Endothelial cell (in vitro differentiated cells): Measurements from ENCODE around the gene PRDX1. TPM values are rescaled to one million over a fixed set of nuclear protein-coding genes. Genes with fewer than 3 reads are reported as not detected.
A peak's percentile ranks its signal among the peaks of the same experiment; 100 is the strongest.

Experiments
- DNase-seq: peaks from one replicate; pipeline ENCODE4 v3.0.0; 2021; ENCODE audit warnings: low spot score
- H3K27ac Mint-ChIP-seq: one replicate; pipeline ENCODE4 v1.8.0; 2021; ENCODE audit warnings: mixed read lengths, inconsistent platforms; ENCODE audit not compliant: unreplicated experiment
- H3K27me3 Mint-ChIP-seq: one replicate; pipeline ENCODE4 v1.8.0; 2021; ENCODE audit warnings: mild to moderate bottlenecking, moderate library complexity, mixed read lengths, inconsistent platforms; ENCODE audit not compliant: unreplicated experiment
- H3K36me3 Mint-ChIP-seq: one replicate; pipeline ENCODE4 v1.8.0; 2021; ENCODE audit warnings: mild to moderate bottlenecking, low read depth, mixed read lengths, inconsistent platforms; ENCODE audit not compliant: unreplicated experiment
- H3K4me1 Mint-ChIP-seq: one replicate; pipeline ENCODE4 v1.8.0; 2021; ENCODE audit warnings: mild to moderate bottlenecking, mixed read lengths, inconsistent platforms; ENCODE audit not compliant: unreplicated experiment
- H3K4me3 Mint-ChIP-seq: one replicate; pipeline ENCODE4 v1.8.0; 2021; ENCODE audit warnings: mild to moderate bottlenecking, mixed read lengths, inconsistent platforms; ENCODE audit not compliant: unreplicated experiment
- H3K9me3 Mint-ChIP-seq: one replicate; pipeline ENCODE4 v1.8.0; 2021; ENCODE audit warnings: mixed read lengths, inconsistent platforms; ENCODE audit not compliant: unreplicated experiment
- total RNA-seq: library from RNA; stranded (reverse); fragmentation: NEBNext Ultra II Directional; extraction: Animal tissue kit (Norgen Biotek cat#: 25700); gene quantifications from one replicate; pipeline ENCODE4 v1.2.1, GENCODE V29; 2021; ENCODE audit not compliant: unreplicated experiment
- TF ChIP-seq, protein P1 (sequence below): fragments of 200-600 bp; sonication (generic); IDR thresholded peaks from one replicate; pipeline ENCODE4 v1.5.0; 2021; ENCODE audit warnings: antibody characterized with exemption; ENCODE audit not compliant: unreplicated experiment

Gene PRDX1
- total RNA-seq, 1 donor from 2014 or later = 325 TPM

DNA sequence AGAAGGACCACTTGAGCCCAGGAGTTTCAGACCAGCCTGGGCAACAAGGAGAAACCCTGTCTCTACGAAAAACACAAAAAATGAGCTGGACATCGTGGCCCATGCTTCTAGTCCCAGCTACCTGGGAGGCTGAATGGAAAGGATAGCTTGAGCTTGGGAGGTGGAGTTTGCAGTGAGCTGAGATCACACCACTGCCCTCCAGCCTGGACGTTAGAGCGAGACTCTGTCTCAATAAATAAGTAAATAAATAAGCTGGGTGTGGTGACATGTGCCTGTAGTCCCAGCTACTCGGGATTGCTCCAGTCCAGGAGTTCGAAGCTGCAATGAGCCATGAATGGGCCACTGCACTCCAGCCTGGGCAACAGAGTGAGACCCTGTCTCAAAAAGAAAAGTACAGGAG is 32.5 kb upstream of the PRDX1 start:
- DNase-seq = no peak
- Mint-ChIP-seq H3K27me3 (no peaks in the 10 kb centered on the region), H3K36me3 (peaks cover 9% of the 10 kb centered on the region), H3K9me3 (no peaks in the 10 kb centered on the region), H3K27ac (no peak overlapping the region), H3K4me3 (no peak overlapping the region), H3K4me1 (peaks cover 19% of the 10 kb centered on the region)
- TF ChIP-seq, protein P1, sequence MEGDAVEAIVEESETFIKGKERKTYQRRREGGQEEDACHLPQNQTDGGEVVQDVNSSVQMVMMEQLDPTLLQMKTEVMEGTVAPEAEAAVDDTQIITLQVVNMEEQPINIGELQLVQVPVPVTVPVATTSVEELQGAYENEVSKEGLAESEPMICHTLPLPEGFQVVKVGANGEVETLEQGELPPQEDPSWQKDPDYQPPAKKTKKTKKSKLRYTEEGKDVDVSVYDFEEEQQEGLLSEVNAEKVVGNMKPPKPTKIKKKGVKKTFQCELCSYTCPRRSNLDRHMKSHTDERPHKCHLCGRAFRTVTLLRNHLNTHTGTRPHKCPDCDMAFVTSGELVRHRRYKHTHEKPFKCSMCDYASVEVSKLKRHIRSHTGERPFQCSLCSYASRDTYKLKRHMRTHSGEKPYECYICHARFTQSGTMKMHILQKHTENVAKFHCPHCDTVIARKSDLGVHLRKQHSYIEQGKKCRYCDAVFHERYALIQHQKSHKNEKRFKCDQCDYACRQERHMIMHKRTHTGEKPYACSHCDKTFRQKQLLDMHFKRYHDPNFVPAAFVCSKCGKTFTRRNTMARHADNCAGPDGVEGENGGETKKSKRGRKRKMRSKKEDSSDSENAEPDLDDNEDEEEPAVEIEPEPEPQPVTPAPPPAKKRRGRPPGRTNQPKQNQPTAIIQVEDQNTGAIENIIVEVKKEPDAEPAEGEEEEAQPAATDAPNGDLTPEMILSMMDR = no peak

DNA sequence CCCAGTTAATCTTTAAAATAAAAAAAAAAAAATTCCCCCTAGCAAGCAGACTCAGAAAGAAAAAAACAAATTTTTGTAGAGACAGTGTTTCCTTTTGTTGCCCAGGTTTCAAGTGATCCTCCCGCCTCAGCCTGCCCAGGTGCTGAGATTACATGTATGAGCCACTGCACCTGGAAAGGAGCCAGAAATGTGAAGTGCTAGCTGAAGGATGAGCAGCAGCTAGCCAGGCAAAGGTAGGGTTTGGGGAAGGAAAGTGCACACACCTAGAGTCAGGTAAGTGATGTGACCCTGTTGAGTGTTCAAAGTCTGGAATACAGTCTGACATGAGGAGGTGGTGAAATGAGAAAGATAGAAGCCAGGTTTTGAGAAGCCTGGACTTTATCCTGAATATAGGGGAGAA is 30.6 kb upstream of the PRDX1 start:
- H3K27me3 Mint-ChIP-seq = no peaks in the 10 kb centered on the region
- no peak for DNase-seq

DNA sequence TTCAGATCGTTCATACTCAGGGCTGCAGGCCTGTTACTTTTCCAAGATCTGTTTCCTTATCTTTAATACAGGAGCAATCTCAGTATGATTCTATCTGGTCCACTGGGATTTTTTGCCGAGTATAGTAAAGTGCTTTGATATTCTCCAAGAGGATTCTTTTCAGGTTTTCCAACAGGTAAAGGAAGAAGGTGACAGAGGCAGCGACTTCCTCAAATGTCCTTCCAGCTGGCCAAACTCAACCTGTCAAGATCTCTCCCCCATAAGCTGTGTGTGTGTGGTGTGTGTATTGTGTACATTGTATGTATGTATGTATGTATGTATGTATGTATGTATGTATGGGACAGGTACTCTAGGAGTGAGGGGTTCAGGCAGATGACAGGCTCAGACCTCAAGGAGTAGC is 30.0 kb upstream of the PRDX1 start:
- no peak for DNase-seq
- H3K27ac Mint-ChIP-seq = no peak overlapping the region
- H3K9me3 Mint-ChIP-seq = no peaks in the 10 kb centered on the region
- peak overlapping the region; percentile 98 for H3K4me3 Mint-ChIP-seq
- H3K27me3 Mint-ChIP-seq = no peaks in the 10 kb centered on the region
- H3K4me1 Mint-ChIP-seq = peaks cover 19% of the 10 kb centered on the region
- TF ChIP-seq, protein P1 = no peak
- peaks cover 9% of the 10 kb centered on the region for H3K36me3 Mint-ChIP-seq

More for the DNA sequence above, 30.6 kb upstream of the PRDX1 start:
- Mint-ChIP-seq H3K4me1 (peaks cover 19% of the 10 kb centered on the region), H3K27ac (no peak overlapping the region), H3K9me3 (no peaks in the 10 kb centered on the region), H3K4me3 (peak overlapping the region; percentile 22), H3K36me3 (peaks cover 9% of the 10 kb centered on the region)
- TF ChIP-seq, protein P1 = no peak

DNA sequence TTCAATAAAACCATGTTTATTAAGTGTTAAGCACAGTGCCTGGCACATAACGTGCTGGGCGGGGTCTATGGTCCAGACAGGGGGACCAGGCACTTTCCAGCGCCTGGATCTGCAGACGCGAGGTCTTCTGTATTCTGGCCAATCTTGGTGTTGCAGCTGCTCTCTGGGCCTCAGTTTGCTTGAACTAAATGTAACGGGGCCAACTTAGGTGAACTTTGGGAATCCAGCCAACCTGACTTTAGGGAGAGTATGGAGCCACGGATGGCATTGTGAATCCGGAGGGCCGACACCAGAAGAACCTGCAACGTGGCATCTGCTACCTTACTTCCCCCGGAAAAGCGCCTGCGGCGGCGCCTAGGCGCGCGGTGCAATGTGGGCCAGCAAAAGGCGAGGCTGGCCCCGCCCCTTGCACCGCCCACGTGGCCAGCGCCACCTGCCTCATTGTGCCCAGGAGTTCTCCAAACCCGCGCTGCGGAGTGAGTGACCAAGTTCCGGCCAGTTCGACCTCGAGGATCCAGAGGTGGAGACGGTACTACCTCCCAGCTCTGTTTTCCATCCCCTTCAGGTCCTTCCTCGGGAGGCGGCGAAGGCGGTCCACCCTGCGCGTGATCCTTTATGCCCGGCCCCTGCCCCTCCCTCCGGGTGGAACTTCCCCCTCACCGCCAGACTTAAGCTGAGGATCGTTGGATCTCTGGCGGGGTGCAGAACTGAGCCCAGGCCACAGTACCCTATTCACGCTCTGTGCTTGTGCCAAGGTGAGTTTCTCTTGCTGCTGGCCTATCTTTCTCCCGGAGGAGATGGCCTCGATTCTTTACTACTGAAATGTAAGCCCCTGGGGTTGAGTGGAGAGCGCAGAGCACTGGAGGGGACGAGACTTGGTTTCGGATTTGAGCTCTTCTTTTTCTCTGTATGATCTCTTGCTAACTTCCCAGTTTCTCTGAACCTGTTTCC is 29.0 kb upstream of the PRDX1 start, which contains the start of gene AKR1A1:
AKR1A1 (plus strand) TSS at position 426 of the 951 bp plus-strand sequence. CDS start 10,969 bp downstream, outside the sequence.
- peak; percentile 79 for DNase-seq
- H3K36me3 Mint-ChIP-seq = peaks cover 6% of the 10 kb centered on the region
- peak within 1 kb of the TSS; percentile 98 for H3K4me3 Mint-ChIP-seq
- H3K4me1 Mint-ChIP-seq = peaks cover 20% of the 10 kb centered on the region
- H3K27me3 Mint-ChIP-seq = no peaks in the 10 kb centered on the region
- H3K9me3 Mint-ChIP-seq = no peaks in the 10 kb centered on the region
- peak within 1 kb of the TSS; percentile 72 for H3K27ac Mint-ChIP-seq
- TF ChIP-seq, protein P1 = no peak
